ENCODE measurements around the gene GNA15.

DNA sequence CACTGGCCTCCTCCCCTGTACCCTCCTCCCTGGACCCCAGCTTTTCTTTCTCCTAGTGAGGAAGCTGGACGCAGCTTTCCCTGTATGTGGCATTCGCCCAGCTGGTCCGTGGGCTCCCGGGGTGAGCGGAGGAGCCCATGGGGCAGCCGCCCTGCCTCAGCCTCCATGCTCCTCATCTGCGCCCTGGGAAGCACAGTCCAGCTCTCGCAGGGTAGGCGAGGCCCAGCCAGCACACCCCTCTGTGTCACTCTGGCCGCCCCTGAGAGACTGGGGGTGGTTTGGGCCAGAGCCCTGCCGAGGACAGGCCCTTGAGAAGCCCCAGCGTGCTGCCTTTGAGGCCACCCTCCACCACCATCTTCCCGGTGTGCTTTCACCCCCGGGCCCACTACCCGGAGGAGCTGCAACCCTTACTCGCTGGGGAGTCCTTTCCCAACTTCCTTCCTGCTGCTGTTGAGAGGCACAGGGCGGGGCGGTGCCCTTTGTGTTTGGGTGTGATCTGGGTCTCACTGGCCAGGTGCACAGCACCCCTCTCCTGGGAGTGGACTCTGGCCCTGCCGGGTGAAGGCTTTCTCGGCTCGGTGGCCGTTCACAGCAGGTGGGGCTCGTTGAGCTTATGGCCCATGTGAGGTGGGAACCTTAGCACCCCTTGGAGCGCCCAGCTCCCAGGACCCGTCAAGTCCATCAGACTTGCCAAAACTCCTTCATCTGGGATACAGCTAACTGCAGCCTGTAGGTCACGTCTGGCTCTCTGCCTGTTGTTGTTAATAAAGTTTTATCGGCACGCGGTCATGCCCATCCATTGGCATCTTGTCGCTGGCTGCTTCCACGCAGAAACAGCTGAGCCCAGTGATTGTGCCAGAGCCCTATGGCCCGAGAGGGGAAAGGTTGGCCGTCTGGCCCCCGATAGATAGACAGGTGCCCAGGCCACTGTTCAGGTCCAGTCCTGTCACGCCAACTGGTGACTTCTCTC, 53.1 kb downstream of the GNA15 start:
- TF ChIP-seq, protein P1, sequence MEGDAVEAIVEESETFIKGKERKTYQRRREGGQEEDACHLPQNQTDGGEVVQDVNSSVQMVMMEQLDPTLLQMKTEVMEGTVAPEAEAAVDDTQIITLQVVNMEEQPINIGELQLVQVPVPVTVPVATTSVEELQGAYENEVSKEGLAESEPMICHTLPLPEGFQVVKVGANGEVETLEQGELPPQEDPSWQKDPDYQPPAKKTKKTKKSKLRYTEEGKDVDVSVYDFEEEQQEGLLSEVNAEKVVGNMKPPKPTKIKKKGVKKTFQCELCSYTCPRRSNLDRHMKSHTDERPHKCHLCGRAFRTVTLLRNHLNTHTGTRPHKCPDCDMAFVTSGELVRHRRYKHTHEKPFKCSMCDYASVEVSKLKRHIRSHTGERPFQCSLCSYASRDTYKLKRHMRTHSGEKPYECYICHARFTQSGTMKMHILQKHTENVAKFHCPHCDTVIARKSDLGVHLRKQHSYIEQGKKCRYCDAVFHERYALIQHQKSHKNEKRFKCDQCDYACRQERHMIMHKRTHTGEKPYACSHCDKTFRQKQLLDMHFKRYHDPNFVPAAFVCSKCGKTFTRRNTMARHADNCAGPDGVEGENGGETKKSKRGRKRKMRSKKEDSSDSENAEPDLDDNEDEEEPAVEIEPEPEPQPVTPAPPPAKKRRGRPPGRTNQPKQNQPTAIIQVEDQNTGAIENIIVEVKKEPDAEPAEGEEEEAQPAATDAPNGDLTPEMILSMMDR (IDR thresholded peaks at IDR 0.05) = no peak
- TF ChIP-seq POLR2A (IDR thresholded peaks at IDR 0.05) = no peak
